ENCODE results near the gene SMOC2.

Gene SMOC2

GRCh38 chr6:168716581-168716980, 275.6 kb downstream of the SMOC2 start (continued):
- TF ChIP-seq, protein P1, sequence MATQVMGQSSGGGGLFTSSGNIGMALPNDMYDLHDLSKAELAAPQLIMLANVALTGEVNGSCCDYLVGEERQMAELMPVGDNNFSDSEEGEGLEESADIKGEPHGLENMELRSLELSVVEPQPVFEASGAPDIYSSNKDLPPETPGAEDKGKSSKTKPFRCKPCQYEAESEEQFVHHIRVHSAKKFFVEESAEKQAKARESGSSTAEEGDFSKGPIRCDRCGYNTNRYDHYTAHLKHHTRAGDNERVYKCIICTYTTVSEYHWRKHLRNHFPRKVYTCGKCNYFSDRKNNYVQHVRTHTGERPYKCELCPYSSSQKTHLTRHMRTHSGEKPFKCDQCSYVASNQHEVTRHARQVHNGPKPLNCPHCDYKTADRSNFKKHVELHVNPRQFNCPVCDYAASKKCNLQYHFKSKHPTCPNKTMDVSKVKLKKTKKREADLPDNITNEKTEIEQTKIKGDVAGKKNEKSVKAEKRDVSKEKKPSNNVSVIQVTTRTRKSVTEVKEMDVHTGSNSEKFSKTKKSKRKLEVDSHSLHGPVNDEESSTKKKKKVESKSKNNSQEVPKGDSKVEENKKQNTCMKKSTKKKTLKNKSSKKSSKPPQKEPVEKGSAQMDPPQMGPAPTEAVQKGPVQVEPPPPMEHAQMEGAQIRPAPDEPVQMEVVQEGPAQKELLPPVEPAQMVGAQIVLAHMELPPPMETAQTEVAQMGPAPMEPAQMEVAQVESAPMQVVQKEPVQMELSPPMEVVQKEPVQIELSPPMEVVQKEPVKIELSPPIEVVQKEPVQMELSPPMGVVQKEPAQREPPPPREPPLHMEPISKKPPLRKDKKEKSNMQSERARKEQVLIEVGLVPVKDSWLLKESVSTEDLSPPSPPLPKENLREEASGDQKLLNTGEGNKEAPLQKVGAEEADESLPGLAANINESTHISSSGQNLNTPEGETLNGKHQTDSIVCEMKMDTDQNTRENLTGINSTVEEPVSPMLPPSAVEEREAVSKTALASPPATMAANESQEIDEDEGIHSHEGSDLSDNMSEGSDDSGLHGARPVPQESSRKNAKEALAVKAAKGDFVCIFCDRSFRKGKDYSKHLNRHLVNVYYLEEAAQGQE (tag by site-specific recombination; IDR thresholded peaks at IDR 0.05), result no peak
- TF ChIP-seq, protein P2, sequence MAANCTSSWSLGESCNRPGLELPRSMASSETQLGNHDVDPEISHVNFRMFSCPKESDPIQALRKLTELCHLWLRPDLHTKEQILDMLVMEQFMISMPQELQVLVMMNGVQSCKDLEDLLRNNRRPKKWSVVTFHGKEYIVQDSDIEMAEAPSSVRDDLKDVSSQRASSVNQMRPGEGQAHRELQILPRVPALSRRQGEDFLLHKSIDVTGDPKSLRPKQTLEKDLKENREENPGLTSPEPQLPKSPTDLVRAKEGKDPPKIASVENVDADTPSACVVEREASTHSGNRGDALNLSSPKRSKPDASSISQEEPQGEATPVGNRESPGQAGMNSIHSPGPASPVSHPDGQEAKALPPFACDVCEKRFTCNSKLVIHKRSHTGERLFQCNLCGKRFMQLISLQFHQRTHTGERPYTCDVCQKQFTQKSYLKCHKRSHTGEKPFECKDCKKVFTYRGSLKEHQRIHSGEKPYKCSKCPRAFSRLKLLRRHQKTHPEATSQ (tag by site-specific recombination; IDR thresholded peaks at IDR 0.05), result no peak
- TF ChIP-seq ZNF677 (tag by site-specific recombination; IDR thresholded peaks at IDR 0.05) (no peak), ZNF214 (tag by site-specific recombination; IDR thresholded peaks at IDR 0.05; ENCODE audit: borderline replicate concordance) (no peak), ZNF624 (tag by site-specific recombination; IDR thresholded peaks at IDR 0.05) (no peak), HOXC10 (CRISPR knock-in tag; IDR thresholded peaks at IDR 0.05) (no peak), ZBTB21 (tag by site-specific recombination; IDR thresholded peaks at IDR 0.05) (no peak), ATF2 (tag by site-specific recombination; IDR thresholded peaks at IDR 0.05; ENCODE audit: low read depth) (no peak)
- TF ChIP-seq, protein P3, sequence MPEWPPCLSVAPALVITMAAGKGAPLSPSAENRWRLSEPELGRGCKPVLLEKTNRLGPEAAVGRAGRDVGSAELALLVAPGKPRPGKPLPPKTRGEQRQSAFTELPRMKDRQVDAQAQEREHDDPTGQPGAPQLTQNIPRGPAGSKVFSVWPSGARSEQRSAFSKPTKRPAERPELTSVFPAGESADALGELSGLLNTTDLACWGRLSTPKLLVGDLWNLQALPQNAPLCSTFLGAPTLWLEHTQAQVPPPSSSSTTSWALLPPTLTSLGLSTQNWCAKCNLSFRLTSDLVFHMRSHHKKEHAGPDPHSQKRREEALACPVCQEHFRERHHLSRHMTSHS (tag by site-specific recombination; IDR thresholded peaks at IDR 0.05), result no peak
- TF ChIP-seq, protein P4, sequence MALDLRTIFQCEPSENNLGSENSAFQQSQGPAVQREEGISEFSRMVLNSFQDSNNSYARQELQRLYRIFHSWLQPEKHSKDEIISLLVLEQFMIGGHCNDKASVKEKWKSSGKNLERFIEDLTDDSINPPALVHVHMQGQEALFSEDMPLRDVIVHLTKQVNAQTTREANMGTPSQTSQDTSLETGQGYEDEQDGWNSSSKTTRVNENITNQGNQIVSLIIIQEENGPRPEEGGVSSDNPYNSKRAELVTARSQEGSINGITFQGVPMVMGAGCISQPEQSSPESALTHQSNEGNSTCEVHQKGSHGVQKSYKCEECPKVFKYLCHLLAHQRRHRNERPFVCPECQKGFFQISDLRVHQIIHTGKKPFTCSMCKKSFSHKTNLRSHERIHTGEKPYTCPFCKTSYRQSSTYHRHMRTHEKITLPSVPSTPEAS (tag by site-specific recombination; IDR thresholded peaks at IDR 0.05), result no peak
- TF ChIP-seq, protein P5, sequence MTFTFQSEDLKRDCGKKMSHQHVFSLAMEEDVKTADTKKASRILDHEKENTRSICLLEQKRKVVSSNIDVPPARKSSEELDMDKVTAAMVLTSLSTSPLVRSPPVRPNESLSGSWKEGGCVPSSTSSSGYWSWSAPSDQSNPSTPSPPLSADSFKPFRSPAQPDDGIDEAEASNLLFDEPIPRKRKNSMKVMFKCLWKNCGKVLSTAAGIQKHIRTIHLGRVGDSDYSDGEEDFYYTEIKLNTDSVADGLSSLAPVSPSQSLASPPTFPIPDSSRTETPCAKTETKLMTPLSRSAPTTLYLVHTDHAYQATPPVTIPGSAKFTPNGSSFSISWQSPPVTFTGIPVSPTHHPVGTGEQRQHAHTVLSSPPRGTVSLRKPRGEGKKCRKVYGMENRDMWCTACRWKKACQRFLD (tag by site-specific recombination; IDR thresholded peaks at IDR 0.05), result no peak

GRCh38 chr6:168717491-168717890, 276.5 kb downstream of the SMOC2 start:
- Histone ChIP-seq H3K9me3 (ENCODE audit: control insufficient read depth, insufficient read depth, low read depth, low read length) (no peaks in the 10 kb centered on the region), H3K4me3 (ENCODE audit: low read depth, low read length) (no peak overlapping the region), H3K36me3 (ENCODE audit: control insufficient read depth in 2 of 2, insufficient read depth in 1 of 2, low read length in 2 of 2) (no peaks in the 10 kb centered on the region), H3K27ac (ENCODE audit: extremely low read depth, low read depth, low read length) (no peak overlapping the region), H3K4me1 (ENCODE audit: control insufficient read depth, insufficient read depth, low read length) (no peaks in the 10 kb centered on the region)
- TF ChIP-seq PBX3 (CRISPR knock-in tag; IDR thresholded peaks at IDR 0.05) (no peak), GLI4 (tag by site-specific recombination; IDR thresholded peaks at IDR 0.05) (no peak), ZNF274 (IDR thresholded peaks at IDR 0.05; ENCODE audit: low read length) (no peak), ZNF274 (tag by site-specific recombination; IDR thresholded peaks at IDR 0.05; ENCODE audit: borderline replicate concordance) (no peak), ZFP41 (tag by site-specific recombination; IDR thresholded peaks at IDR 0.05; ENCODE audit: borderline replicate concordance) (no peak), HIC1 (tag by site-specific recombination; IDR thresholded peaks at IDR 0.05) (no peak), ZNF140 (tag by site-specific recombination; IDR thresholded peaks at IDR 0.05) (no peak), ZNF146 (tag by site-specific recombination; IDR thresholded peaks at IDR 0.05) (no peak)
- ChIA-PET POLR2A (no interaction called here), CTCF (no interaction called here)

All from HEK293 (cell line).